SK-N-SH treated with all-trans-retinoic acid at 6 μM for 48 hours (cell line): ENCODE data around the gene GPSM1.

Experiments
- ATAC-seq: fragments of 200-7000 bp; cut with Tn5 transposase; 3 replicates; pipeline ENCODE4 v1.9.1; 2020; ENCODE audit warnings: mild to moderate bottlenecking, moderate library complexity
- ARNTL ChIP-seq: fragments of 450-650 bp; formaldehyde crosslinking; IDR thresholded peaks from 2 replicates; pipeline ENCODE4 v1.5.0; 2020; ENCODE audit warnings: low read depth, mild to moderate bottlenecking, moderate library complexity, borderline replicate concordance
- BACH2 ChIP-seq: fragments of 250-450 bp; sonication (Bioruptor Pico); IDR thresholded peaks from 2 replicates; pipeline ENCODE4 v1.9.0; 2021; ENCODE audit warnings: mild to moderate bottlenecking, borderline replicate concordance
- CSDC2 ChIP-seq: fragments of 250-450 bp; sonication (Bioruptor Pico); IDR thresholded peaks from 2 replicates; pipeline ENCODE4 v1.5.0; 2020; ENCODE audit warnings: mild to moderate bottlenecking, moderate library complexity
- ESRRG ChIP-seq: fragments of 250-450 bp; sonication (Bioruptor Pico); IDR thresholded peaks from 2 replicates; pipeline ENCODE4 v1.6.1; 2021; ENCODE audit warnings: mild to moderate bottlenecking
- GLIS3 ChIP-seq: fragments of 250-450 bp; sonication (Bioruptor Pico); IDR thresholded peaks from 2 replicates; pipeline ENCODE4 v1.5.0; 2020; ENCODE audit warnings: mild to moderate bottlenecking, moderate library complexity
- ISL1 ChIP-seq: fragments of 250-450 bp; sonication (Bioruptor Pico); IDR thresholded peaks from 2 replicates; pipeline ENCODE4 v2.1.2; 2022; ENCODE audit warnings: mild to moderate bottlenecking, moderate library complexity
- OSR1 ChIP-seq: fragments of 250-450 bp; sonication (Bioruptor Pico); IDR thresholded peaks from 2 replicates; pipeline ENCODE4 v1.8.0; 2022; ENCODE audit warnings: moderate library complexity, mild to moderate bottlenecking, inconsistent platforms
- PPARA ChIP-seq: fragments of 250-450 bp; sonication (Bioruptor Pico); IDR thresholded peaks from 2 replicates; pipeline ENCODE4 v1.5.0; 2020; ENCODE audit warnings: mild to moderate bottlenecking, borderline replicate concordance
- SNAI2 ChIP-seq: fragments of 250-450 bp; sonication (Bioruptor Pico); IDR thresholded peaks from 2 replicates; pipeline ENCODE4 v1.5.0; 2020; ENCODE audit warnings: mild to moderate bottlenecking, moderate library complexity
- TCF4 ChIP-seq: fragments of 250-450 bp; sonication (Bioruptor Pico); IDR thresholded peaks from 2 replicates; pipeline ENCODE4 v1.8.0; 2021; ENCODE audit warnings: mild to moderate bottlenecking, moderate library complexity, borderline replicate concordance
- TOX ChIP-seq: fragments of 250-450 bp; sonication (Bioruptor Pico); IDR thresholded peaks from 2 replicates; pipeline ENCODE4 v1.8.0; 2021; ENCODE audit warnings: mild to moderate bottlenecking, moderate library complexity, borderline replicate concordance
- ZC3H10 ChIP-seq: fragments of 250-450 bp; sonication (Bioruptor Pico); IDR thresholded peaks from 2 replicates; pipeline ENCODE4 v1.5.1; 2021; ENCODE audit warnings: mild to moderate bottlenecking, moderate library complexity
- ZFP3 ChIP-seq: fragments of 250-450 bp; sonication (Bioruptor Pico); IDR thresholded peaks from 2 replicates; pipeline ENCODE4 v1.5.0; 2020; ENCODE audit warnings: mild to moderate bottlenecking, moderate library complexity
- ZFP30 ChIP-seq: fragments of 450-650 bp; formaldehyde crosslinking; IDR thresholded peaks from 2 replicates; pipeline ENCODE4 v1.5.0; 2022; ENCODE audit warnings: mild to moderate bottlenecking, moderate library complexity
- ZNF565 ChIP-seq: fragments of 450-650 bp; formaldehyde crosslinking; conservative IDR thresholded peaks from 2 replicates; pipeline ENCODE4 v1.5.0; 2020; ENCODE audit warnings: low read depth, mild to moderate bottlenecking, moderate library complexity
- ZNF70 ChIP-seq: fragments of 450-650 bp; formaldehyde crosslinking; IDR thresholded peaks from 2 replicates; pipeline ENCODE4 v1.5.0; 2020; ENCODE audit warnings: mild to moderate bottlenecking, moderate library complexity
- ZNF8 ChIP-seq: fragments of 450-650 bp; formaldehyde crosslinking; IDR thresholded peaks from 2 replicates; pipeline ENCODE4 v1.5.0; 2020; ENCODE audit warnings: mild to moderate bottlenecking, moderate library complexity
- TF ChIP-seq, protein P1 (sequence below): fragments of 250-450 bp; sonication (Bioruptor Pico); IDR thresholded peaks from 2 replicates; pipeline ENCODE4 v1.8.0; 2021; ENCODE audit warnings: low read depth, mild to moderate bottlenecking, moderate library complexity, borderline replicate concordance
- TF ChIP-seq, protein P2 (sequence below): fragments of 250-450 bp; sonication (Bioruptor Pico); IDR thresholded peaks from 2 replicates; pipeline ENCODE4 v1.5.1; 2021; ENCODE audit warnings: mild to moderate bottlenecking, moderate library complexity
- TF ChIP-seq, protein P3 (sequence below): fragments of 250-450 bp; sonication (Bioruptor Pico); IDR thresholded peaks from 2 replicates; pipeline ENCODE4 v1.5.0; 2020; ENCODE audit warnings: mild to moderate bottlenecking, moderate library complexity
- TF ChIP-seq, protein P4 (sequence below): fragments of 250-450 bp; sonication (Bioruptor Pico); IDR thresholded peaks from 2 replicates; pipeline ENCODE4 v1.5.1; 2020; ENCODE audit warnings: low read depth, mild to moderate bottlenecking, moderate library complexity

GPSM1 gene

DNA sequence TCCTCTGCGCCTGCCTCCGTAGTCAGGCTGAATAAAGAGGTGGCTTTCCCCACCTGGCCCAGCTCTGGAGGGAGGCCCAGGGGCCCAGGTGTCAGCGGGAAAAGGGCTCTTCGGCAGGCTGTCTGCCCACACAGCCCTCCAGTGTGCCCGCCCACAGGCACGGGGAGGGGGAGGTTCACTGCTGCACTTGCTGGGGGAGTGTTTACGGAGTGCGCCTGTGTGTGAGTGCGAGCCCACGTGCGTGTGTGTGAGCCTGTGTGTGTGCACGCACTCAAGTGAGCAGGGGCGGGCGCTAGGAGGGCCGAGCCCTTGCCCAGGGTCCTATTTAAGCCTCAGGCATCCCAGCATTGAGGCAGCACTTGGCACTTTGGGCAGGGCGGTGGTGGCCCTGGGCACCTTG, 25.3 kb downstream of the GPSM1 start:
- ATAC-seq: peak; percentile 6
- no peak for TF ChIP-seq ARNTL (CRISPR knock-in tag)
- TF ChIP-seq TOX (CRISPR knock-in tag): no peak
- TF ChIP-seq CSDC2 (CRISPR knock-in tag): no peak
- TF ChIP-seq PPARA (CRISPR knock-in tag): no peak
- no peak for TF ChIP-seq GLIS3 (CRISPR knock-in tag)
- no peak for TF ChIP-seq BACH2 (CRISPR knock-in tag)
- no peak for TF ChIP-seq ESRRG
- TF ChIP-seq ZFP3 (CRISPR knock-in tag): no peak
- TF ChIP-seq, protein P1, sequence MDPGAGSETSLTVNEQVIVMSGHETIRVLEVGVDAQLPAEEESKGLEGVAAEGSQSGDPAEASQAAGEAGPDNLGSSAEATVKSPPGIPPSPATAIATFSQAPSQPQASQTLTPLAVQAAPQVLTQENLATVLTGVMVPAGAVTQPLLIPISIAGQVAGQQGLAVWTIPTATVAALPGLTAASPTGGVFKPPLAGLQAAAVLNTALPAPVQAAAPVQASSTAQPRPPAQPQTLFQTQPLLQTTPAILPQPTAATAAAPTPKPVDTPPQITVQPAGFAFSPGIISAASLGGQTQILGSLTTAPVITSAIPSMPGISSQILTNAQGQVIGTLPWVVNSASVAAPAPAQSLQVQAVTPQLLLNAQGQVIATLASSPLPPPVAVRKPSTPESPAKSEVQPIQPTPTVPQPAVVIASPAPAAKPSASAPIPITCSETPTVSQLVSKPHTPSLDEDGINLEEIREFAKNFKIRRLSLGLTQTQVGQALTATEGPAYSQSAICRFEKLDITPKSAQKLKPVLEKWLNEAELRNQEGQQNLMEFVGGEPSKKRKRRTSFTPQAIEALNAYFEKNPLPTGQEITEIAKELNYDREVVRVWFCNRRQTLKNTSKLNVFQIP (CRISPR knock-in tag): no peak
- TF ChIP-seq ISL1: no peak

DNA sequence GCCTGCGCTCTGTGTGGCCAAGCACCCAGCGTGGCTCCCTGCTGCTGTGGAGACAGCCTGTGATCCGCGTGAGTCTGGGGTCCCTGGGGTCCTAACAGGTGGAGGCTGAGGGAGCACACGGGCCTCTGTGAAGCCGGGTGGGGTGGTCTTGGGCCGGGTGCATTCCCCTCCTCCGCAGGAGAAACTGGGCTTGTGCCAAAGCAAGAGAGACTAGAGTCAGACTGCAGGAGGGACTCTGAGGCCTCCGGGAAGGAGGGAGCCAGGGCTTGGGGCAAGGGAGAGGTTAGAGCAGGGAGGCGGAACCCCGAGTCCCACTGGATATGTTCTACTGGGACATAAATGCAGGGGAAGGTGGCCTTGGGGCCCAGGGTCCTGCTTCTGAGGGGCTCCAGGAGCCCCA, 25.7 kb downstream of the GPSM1 start:
- no peak for TF ChIP-seq ESRRG
- no peak for TF ChIP-seq SNAI2 (CRISPR knock-in tag)
- no peak for TF ChIP-seq ZNF565 (CRISPR knock-in tag)
- TF ChIP-seq ZNF8 (CRISPR knock-in tag): no peak
- TF ChIP-seq PPARA (CRISPR knock-in tag): no peak
- no peak for TF ChIP-seq CSDC2 (CRISPR knock-in tag)
- TF ChIP-seq ZFP3 (CRISPR knock-in tag): no peak
- TF ChIP-seq ZC3H10 (CRISPR knock-in tag): no peak
- no peak for TF ChIP-seq ZNF70 (CRISPR knock-in tag)
- TF ChIP-seq ARNTL (CRISPR knock-in tag): no peak
- no peak for TF ChIP-seq ISL1
- TF ChIP-seq, protein P2, sequence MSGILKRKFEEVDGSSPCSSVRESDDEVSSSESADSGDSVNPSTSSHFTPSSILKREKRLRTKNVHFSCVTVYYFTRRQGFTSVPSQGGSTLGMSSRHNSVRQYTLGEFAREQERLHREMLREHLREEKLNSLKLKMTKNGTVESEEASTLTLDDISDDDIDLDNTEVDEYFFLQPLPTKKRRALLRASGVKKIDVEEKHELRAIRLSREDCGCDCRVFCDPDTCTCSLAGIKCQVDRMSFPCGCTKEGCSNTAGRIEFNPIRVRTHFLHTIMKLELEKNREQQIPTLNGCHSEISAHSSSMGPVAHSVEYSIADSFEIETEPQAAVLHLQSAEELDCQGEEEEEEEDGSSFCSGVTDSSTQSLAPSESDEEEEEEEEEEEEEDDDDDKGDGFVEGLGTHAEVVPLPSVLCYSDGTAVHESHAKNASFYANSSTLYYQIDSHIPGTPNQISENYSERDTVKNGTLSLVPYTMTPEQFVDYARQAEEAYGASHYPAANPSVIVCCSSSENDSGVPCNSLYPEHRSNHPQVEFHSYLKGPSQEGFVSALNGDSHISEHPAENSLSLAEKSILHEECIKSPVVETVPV (CRISPR knock-in tag): no peak
- TF ChIP-seq, protein P1 (CRISPR knock-in tag): no peak
- TF ChIP-seq ZFP30 (CRISPR knock-in tag): no peak
- TF ChIP-seq, protein P3, sequence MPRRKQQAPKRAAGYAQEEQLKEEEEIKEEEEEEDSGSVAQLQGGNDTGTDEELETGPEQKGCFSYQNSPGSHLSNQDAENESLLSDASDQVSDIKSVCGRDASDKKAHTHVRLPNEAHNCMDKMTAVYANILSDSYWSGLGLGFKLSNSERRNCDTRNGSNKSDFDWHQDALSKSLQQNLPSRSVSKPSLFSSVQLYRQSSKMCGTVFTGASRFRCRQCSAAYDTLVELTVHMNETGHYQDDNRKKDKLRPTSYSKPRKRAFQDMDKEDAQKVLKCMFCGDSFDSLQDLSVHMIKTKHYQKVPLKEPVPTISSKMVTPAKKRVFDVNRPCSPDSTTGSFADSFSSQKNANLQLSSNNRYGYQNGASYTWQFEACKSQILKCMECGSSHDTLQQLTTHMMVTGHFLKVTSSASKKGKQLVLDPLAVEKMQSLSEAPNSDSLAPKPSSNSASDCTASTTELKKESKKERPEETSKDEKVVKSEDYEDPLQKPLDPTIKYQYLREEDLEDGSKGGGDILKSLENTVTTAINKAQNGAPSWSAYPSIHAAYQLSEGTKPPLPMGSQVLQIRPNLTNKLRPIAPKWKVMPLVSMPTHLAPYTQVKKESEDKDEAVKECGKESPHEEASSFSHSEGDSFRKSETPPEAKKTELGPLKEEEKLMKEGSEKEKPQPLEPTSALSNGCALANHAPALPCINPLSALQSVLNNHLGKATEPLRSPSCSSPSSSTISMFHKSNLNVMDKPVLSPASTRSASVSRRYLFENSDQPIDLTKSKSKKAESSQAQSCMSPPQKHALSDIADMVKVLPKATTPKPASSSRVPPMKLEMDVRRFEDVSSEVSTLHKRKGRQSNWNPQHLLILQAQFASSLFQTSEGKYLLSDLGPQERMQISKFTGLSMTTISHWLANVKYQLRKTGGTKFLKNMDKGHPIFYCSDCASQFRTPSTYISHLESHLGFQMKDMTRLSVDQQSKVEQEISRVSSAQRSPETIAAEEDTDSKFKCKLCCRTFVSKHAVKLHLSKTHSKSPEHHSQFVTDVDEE: no peak
- no peak for TF ChIP-seq TOX (CRISPR knock-in tag)
- TF ChIP-seq, protein P4, sequence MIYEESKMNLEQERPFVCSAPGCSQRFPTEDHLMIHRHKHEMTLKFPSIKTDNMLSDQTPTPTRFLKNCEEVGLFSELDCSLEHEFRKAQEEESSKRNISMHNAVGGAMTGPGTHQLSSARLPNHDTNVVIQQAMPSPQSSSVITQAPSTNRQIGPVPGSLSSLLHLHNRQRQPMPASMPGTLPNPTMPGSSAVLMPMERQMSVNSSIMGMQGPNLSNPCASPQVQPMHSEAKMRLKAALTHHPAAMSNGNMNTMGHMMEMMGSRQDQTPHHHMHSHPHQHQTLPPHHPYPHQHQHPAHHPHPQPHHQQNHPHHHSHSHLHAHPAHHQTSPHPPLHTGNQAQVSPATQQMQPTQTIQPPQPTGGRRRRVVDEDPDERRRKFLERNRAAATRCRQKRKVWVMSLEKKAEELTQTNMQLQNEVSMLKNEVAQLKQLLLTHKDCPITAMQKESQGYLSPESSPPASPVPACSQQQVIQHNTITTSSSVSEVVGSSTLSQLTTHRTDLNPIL (CRISPR knock-in tag): no peak
- no peak for TF ChIP-seq BACH2 (CRISPR knock-in tag)
- no peak for TF ChIP-seq TCF4 (CRISPR knock-in tag)
- no peak for TF ChIP-seq OSR1 (CRISPR knock-in tag)
- ATAC-seq: no peak
